Activated CD8-positive, alpha-beta T cell treated with anti-CD3 and anti-CD28 coated beads, Interleukin-2, amount 10 ng/mL, durations not matched to agents 7 days and 5 days (primary cell): Measurements from ENCODE around the gene C2orf72. TPM values are rescaled to one million over a fixed set of nuclear protein-coding genes. Genes with fewer than 3 reads are reported as not detected.

ENCODE experiments used
- ATAC-seq: fragments of 150-1000 bp; cut with Tn5 transposase; one replicate; pipeline ENCODE4 v1.10.0; 2021; ENCODE audit warnings: moderate library complexity
- CTCF ChIA-PET: fragments of 350-600 bp; sonication (Branson Sonifier 250); formaldehyde crosslinking; loops from one replicate; lab custom pipeline; 2021; ENCODE audit warnings: antibody characterized with exemption; lab: Charles Lee
- POLR2A ChIA-PET: fragments of 350-600 bp; sonication (Branson Sonifier 250); formaldehyde crosslinking; loops from one replicate; lab custom pipeline; 2021; ENCODE audit warnings: antibody characterized with exemption; lab: Charles Lee
- DNase-seq: peaks from one replicate; pipeline ENCODE4 v3.0.0-alpha.2; 2020
- H3K27ac Mint-ChIP-seq: one replicate; pipeline ENCODE4 v1.8.0; 2021; ENCODE audit warnings: mild to moderate bottlenecking, mixed read lengths
- H3K27me3 Mint-ChIP-seq: one replicate; pipeline ENCODE4 v1.8.0; 2021; ENCODE audit warnings: low read depth, mixed read lengths
- H3K36me3 Mint-ChIP-seq: one replicate; pipeline ENCODE4 v1.8.0; 2021; ENCODE audit warnings: low read depth, mixed read lengths
- H3K4me1 Mint-ChIP-seq: one replicate; pipeline ENCODE4 v1.8.0; 2021; ENCODE audit warnings: low read depth, mixed read lengths
- H3K4me3 Mint-ChIP-seq: one replicate; pipeline ENCODE4 v1.8.0; 2021; ENCODE audit warnings: mild to moderate bottlenecking, mixed read lengths
- H3K9me3 Mint-ChIP-seq: one replicate; pipeline ENCODE4 v1.8.0; 2022; ENCODE audit warnings: mixed read lengths; ENCODE audit not compliant: insufficient read depth
- total RNA-seq, 2 experiments: library from RNA; stranded (reverse); gene quantifications; one replicate each; pipeline ENCODE4 v1.2.3, GENCODE V29; 2021

Gene C2orf72
- total RNA-seq: under 1 TPM; 0.16 to 0.34 TPM

DNA sequence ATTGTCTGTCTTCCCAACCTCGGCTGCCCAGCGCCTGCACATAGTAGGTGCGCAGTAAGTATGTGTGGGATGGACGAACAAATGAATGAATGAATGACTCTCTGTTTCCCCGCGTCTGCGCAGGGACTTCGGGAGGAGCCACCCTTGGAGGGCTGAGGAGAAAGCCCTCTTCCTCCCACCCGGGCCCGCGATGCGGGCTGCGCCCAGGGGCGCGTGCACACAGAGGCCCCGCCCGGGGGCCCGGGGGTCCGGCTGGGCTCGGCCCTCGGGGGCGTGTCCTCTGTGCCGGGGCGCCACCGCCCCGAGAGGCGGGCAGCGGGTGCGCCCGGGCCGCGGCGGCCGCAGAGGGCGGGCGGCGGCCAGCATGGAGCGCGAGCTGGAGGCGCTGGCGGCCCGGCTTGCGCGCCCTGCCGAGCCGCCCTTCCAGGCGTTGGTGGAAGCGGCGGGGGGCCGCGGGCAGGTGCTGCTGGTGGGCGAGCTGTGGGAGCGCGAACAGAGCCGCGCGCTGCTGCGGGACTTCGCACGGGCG lies at the start of gene C2orf72:
Gene C2orf72 (plus strand): TSS at position 322 of the 529 bp plus-strand sequence. CDS start 43 bp downstream, at position 365.
- no peak for DNase-seq
- H3K27me3 Mint-ChIP-seq: peaks cover 69% of the 10 kb centered on the region
- no peaks in the 10 kb centered on the region for H3K9me3 Mint-ChIP-seq
- peak; percentile 59 for ATAC-seq
- H3K36me3 Mint-ChIP-seq: no peaks in the 10 kb centered on the region
- peaks cover 2% of the 10 kb centered on the region for H3K4me1 Mint-ChIP-seq
- CTCF ChIA-PET: no interaction called here
- H3K4me3 Mint-ChIP-seq: peak within 1 kb of the TSS; percentile 37
- POLR2A ChIA-PET: no interaction called here
- no peak within 1 kb of the TSS for H3K27ac Mint-ChIP-seq

DNA sequence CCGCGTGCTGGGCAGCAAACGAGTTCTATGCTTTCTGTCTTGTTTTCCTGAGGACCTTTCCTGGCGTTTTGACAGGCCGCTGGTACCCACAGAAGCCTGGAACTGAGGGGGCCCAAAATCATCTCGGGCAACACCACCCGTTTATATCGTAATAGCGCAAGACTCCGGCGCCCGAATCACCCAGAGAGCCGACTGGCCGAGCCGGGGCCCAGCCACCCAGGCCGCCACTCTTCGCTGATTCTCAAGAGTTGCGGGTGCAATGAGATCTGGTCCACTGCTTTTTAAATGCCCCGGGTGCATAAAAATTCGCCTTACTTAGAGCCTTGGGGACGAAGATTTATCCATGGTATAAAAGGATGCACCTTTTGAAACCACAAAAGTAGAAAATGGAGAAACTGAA lies 47.6 kb upstream of the C2orf72 start:
- H3K4me3 Mint-ChIP-seq: no peak overlapping the region
- H3K36me3 Mint-ChIP-seq: no peaks in the 10 kb centered on the region
- H3K4me1 Mint-ChIP-seq: peaks cover 27% of the 10 kb centered on the region
- no peak for ATAC-seq
- no peaks in the 10 kb centered on the region for H3K9me3 Mint-ChIP-seq
- CTCF ChIA-PET: interaction anchor here (0.9 to 6.4 kb wide), 4 partner anchors 76 to 166 kb away, joined by 3 to 354 read pairs (median 46); no protein-coding TSS in a partner anchor
- H3K27me3 Mint-ChIP-seq: peaks cover 31% of the 10 kb centered on the region
- H3K27ac Mint-ChIP-seq: no peak overlapping the region
- POLR2A ChIA-PET: no interaction called here
- DNase-seq: no peak

DNA sequence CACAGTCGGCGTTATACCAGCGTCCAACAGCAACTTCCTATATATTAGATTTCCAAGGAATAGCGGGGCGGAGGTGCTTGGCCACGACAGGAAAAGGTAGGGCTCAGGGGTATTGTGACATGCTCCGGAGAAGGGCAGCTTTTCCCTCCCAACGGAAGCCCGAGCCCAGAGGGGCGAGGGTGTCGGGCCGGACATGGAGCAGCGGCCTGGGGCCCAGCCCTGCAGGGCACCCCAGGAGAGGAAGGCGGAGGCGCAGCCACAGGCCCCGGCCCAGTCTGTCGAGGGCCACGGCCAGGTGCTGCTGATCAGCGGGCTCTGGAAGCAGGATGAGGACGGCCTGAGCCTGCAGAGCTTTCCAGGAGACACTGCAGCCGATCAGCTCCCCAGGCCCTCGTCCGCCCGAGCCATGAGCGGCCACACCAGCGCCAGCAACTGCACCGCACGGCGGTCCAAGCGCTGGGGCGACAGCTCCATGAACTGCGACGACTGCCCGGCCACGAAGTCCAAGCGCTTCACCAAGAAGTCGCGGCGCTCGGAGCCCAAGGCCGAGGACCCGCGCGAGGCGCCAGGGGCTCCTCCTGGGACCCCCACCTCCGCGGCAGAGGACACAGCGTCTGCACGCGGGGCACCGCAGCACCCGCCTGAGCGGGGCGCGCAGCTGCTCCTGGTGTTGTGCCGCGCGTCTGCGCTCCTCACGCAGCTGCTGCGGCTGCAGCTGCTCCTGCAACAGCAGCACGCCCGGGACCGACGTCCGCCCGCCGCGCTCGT lies 47.0 kb upstream of the C2orf72 start:
- H3K4me1 Mint-ChIP-seq: peaks cover 21% of the 10 kb centered on the region
- H3K27ac Mint-ChIP-seq: no peak overlapping the region
- DNase-seq (no peak), ATAC-seq (no peak)
- no peaks in the 10 kb centered on the region for H3K36me3 Mint-ChIP-seq
- CTCF ChIA-PET: interaction anchor here (0.9 to 2.6 kb wide), 2 partner anchors 76 to 166 kb away, joined by 3 to 7 read pairs; no protein-coding TSS in a partner anchor
- POLR2A ChIA-PET: no interaction called here
- H3K9me3 Mint-ChIP-seq: no peaks in the 10 kb centered on the region
- peaks cover 31% of the 10 kb centered on the region for H3K27me3 Mint-ChIP-seq
- no peak overlapping the region for H3K4me3 Mint-ChIP-seq

DNA sequence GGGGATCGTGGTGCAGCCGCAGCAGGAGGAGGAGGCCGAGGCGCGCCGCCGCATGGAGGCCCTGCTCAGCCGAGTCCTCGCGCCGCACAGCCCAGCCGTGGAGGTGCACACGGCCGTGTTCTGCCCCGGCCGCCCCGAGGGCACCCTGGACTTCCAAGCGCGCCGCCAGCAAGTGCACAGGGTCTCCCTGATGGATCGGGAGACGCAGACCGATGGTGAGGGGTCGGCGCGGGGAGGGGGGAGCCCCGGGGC lies 46.5 kb upstream of the C2orf72 start:
- Mint-ChIP-seq H3K4me1 (peaks cover 16% of the 10 kb centered on the region), H3K27ac (no peak overlapping the region), H3K9me3 (no peaks in the 10 kb centered on the region), H3K4me3 (no peak overlapping the region), H3K27me3 (peaks cover 31% of the 10 kb centered on the region), H3K36me3 (no peaks in the 10 kb centered on the region)
- ATAC-seq (no peak), DNase-seq (no peak)
- POLR2A ChIA-PET: no interaction called here
- CTCF ChIA-PET: interaction anchor here (0.9 to 2.6 kb wide), 2 partner anchors 77 to 166 kb away, joined by 3 to 7 read pairs; no protein-coding TSS in a partner anchor

DNA sequence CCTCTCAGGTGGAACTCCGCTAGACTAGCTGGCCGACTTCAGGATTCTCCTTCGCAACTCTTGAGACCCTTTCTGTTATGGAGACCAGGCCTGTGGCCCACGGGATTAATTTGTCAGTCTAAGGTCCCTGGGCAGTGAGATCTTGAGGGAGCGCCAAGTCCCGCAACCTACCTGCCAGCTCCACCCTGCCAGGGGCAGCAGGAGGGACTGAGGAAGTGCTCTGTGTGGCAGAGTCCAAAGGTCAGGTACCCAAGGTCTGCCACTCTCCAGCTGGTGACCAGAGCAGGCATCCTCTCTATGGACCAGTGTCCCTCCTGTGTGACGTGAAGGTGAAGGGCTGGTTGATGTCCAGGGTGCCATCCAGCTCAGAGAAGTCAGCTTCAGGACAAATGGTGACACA lies 45.7 kb upstream of the C2orf72 start:
- DNase-seq: no peak
- H3K27ac Mint-ChIP-seq: no peak overlapping the region
- POLR2A ChIA-PET: no interaction called here
- H3K27me3 Mint-ChIP-seq: peaks cover 31% of the 10 kb centered on the region
- no peak overlapping the region for H3K4me3 Mint-ChIP-seq
- H3K9me3 Mint-ChIP-seq: no peaks in the 10 kb centered on the region
- peaks cover 10% of the 10 kb centered on the region for H3K4me1 Mint-ChIP-seq
- ATAC-seq: no peak
- H3K36me3 Mint-ChIP-seq: no peaks in the 10 kb centered on the region
- CTCF ChIA-PET: interaction anchor here (0.9 to 2.6 kb wide), 2 partner anchors 86 to 167 kb away, joined by 3 to 7 read pairs; no protein-coding TSS in a partner anchor

DNA sequence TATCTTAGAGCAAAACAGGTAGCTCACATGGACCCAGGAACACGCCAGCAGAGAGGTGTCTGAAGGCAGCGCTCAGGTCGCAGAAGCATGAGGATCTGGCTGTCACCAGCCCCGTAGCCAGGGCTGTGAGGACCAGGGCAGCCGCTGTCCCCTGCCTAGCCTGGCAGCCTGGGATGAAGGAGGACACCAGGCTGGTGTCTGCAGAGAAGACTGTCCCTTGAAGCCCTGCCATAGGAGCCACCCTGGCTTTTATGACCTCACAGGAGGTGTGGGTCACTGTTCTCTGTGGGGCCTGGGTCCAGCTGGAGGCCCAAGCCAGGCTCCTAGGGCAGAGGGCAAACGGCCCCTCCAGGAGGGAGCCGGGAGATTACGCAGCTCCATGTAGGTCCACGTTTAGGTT lies 41.5 kb upstream of the C2orf72 start, which contains the start of gene SPATA3:
Gene SPATA3 (plus strand): TSS at position 301 of the 400 bp plus-strand sequence. CDS start 113 bp downstream, outside the sequence.
- Mint-ChIP-seq H3K9me3 (no peaks in the 10 kb centered on the region), H3K4me1 (no peaks in the 10 kb centered on the region), H3K36me3 (no peaks in the 10 kb centered on the region), H3K4me3 (no peak within 1 kb of the TSS), H3K27ac (no peak within 1 kb of the TSS), H3K27me3 (peaks cover 55% of the 10 kb centered on the region)
- ATAC-seq (no peak), DNase-seq (no peak)
- ChIA-PET POLR2A (no interaction called here), CTCF (interaction anchor here (1.2 to 2.0 kb wide), 2 partner anchors 8 to 172 kb away, joined by 4 to 7 read pairs; no protein-coding TSS in a partner anchor)

DNA sequence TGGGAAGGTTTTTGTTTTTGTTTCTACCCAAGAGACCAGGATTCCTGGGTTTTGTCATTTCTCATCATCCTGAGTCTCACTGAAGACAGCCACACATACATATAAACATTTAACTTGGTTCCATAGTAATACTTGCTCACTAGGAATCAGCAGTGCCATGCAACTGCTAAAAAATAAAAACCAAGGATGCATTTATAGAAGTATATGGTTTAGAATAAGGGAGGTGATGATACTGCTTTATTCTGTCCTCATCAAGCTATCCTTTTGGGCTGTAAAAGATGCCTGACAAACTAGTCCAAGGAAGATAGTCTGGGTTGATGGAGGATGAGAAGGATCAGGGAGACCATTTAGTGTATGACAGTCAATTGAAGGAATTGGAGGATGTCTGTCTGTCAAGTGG lies 40.7 kb upstream of the C2orf72 start:
- no peaks in the 10 kb centered on the region for H3K9me3 Mint-ChIP-seq
- H3K4me1 Mint-ChIP-seq: no peaks in the 10 kb centered on the region
- no peak overlapping the region for H3K4me3 Mint-ChIP-seq
- ATAC-seq (no peak), DNase-seq (no peak)
- ChIA-PET POLR2A (no interaction called here), CTCF (interaction anchor here (2.0 kb wide), 1 partner anchor 9 kb away, joined by 7 read pairs; no protein-coding TSS in a partner anchor)
- no peak overlapping the region for H3K27ac Mint-ChIP-seq
- peaks cover 56% of the 10 kb centered on the region for H3K27me3 Mint-ChIP-seq
- no peaks in the 10 kb centered on the region for H3K36me3 Mint-ChIP-seq

DNA sequence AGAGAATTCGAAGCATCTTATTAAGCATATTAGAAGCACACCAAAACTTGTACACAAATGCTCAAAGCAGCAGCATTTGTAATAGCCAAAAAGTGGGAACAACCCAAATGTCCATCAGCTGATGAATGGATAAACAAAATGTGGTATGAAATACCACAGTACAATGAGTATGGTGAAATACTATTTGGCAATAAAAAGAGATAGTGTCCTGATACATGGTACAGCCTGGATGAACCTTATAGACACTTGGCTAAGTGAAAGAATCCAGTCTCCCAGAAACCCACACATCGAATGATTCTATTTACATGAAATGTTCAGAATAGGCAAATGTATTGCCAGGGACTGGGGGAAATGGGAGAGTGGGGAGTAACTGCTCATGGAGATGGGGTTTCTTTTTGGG lies 38.4 kb upstream of the C2orf72 start:
- Mint-ChIP-seq H3K27ac (no peak overlapping the region), H3K4me3 (no peak overlapping the region), H3K4me1 (no peaks in the 10 kb centered on the region), H3K9me3 (no peaks in the 10 kb centered on the region), H3K36me3 (no peaks in the 10 kb centered on the region), H3K27me3 (peaks cover 46% of the 10 kb centered on the region)
- ChIA-PET CTCF (interaction anchor here (2.8 kb wide), 1 partner anchor 12 kb away, joined by 10 read pairs; no protein-coding TSS in a partner anchor), POLR2A (no interaction called here)
- no peak for DNase-seq
- ATAC-seq: no peak

DNA sequence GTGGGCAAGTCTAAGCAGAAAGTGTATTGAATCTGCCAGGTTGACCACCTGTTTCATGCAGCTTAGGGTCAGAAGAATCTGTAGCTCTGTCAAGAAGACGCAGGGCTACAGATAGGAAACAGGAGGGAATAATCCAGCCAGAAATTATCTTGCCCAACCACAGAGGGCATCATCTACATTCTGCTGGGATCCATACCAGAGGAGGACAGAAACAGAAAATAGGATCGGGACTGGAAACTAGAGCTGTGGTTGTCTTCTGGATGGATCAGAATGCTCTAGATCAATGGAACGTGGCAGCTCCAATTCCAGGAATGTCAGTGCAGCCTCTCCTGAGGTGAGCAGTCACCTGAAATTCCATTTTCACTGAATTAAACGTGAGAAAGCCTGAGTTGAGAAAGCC lies 37.8 kb upstream of the C2orf72 start:
- ATAC-seq (no peak), DNase-seq (no peak)
- POLR2A ChIA-PET: interaction anchor here (0.7 kb wide), 1 partner anchor 281 kb away, joined by 6 read pairs; no protein-coding TSS in a partner anchor

DNA sequence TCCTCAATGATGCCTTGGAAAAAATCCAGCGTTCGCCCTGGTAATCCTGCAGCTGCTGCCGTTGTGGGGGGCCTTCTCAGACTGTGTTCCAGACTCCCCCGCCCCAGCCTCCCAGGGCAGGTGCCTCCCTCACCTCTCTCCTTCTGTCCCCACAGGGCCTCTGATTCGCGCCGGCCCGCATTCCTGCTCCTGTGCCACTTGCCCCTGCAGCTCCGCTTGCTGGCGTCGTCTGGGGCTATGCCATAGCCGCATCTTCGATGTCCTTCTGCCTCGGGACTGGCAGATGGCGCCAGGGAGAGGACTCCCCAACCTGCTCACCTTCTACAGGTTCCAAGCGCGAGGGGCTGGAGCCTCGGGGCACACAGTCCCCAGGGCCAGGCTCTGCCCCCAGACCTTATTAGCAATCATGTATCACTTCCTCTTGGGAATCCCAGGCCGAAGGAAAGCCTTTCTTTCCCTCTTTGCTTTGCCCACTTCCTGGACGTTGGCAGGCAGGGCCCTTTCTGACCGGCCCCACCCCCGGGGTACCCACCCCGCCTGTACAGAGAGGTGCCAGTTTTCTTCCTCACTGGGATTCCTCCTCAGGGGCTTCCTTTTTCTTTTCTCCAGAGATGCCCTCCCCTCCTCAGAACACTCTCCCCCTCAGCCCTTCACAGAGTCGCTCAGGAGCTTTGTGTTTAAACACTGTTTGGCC lies 37.0 kb upstream of the C2orf72 start:
- no peak for DNase-seq
- H3K4me3 Mint-ChIP-seq: no peak overlapping the region
- no peaks in the 10 kb centered on the region for H3K9me3 Mint-ChIP-seq
- ChIA-PET CTCF (interaction anchor here (2.8 kb wide), 1 partner anchor 13 kb away, joined by 10 read pairs; no protein-coding TSS in a partner anchor), POLR2A (no interaction called here)
- H3K27me3 Mint-ChIP-seq: peaks cover 43% of the 10 kb centered on the region
- no peak overlapping the region for H3K27ac Mint-ChIP-seq
- H3K36me3 Mint-ChIP-seq: no peaks in the 10 kb centered on the region
- no peaks in the 10 kb centered on the region for H3K4me1 Mint-ChIP-seq
- no peak for ATAC-seq

More for the DNA sequence above, 37.8 kb upstream of the C2orf72 start:
- H3K27me3 Mint-ChIP-seq: peaks cover 43% of the 10 kb centered on the region
- no peaks in the 10 kb centered on the region for H3K9me3 Mint-ChIP-seq
- no peaks in the 10 kb centered on the region for H3K36me3 Mint-ChIP-seq
- H3K4me3 Mint-ChIP-seq: no peak overlapping the region
- no peak overlapping the region for H3K27ac Mint-ChIP-seq
- no peaks in the 10 kb centered on the region for H3K4me1 Mint-ChIP-seq
- CTCF ChIA-PET: interaction anchor here (2.8 kb wide), 1 partner anchor 12 kb away, joined by 10 read pairs; no protein-coding TSS in a partner anchor

DNA sequence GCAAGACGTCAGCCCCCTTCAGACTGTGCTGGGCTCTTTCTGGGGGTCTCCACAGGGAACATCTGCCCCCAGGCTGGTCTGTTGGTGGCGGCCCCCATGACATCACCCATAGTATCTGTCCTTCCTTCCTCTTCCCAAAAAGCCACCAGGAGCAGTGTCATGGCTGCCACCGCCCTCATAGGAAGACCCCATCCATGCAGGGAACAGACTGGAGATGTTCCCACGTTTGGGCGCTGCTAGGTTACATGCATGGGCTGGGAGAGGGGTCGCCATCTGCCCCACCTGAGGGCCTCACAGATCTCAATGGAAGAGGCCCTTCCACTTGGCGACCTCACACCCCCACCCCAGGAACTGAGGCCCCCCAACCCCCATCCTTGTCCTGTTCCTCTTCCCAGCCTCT lies 36.3 kb upstream of the C2orf72 start:
- CTCF ChIA-PET: no interaction called here
- DNase-seq (no peak), ATAC-seq (no peak)
- Mint-ChIP-seq H3K36me3 (no peaks in the 10 kb centered on the region), H3K4me1 (no peaks in the 10 kb centered on the region), H3K27ac (no peak overlapping the region), H3K9me3 (no peaks in the 10 kb centered on the region), H3K27me3 (peaks cover 43% of the 10 kb centered on the region), H3K4me3 (no peak overlapping the region)
- POLR2A ChIA-PET: no interaction called here
